ENCODE results near the gene RGP1. TPM values are rescaled to one million over a fixed set of nuclear protein-coding genes. Genes with fewer than 3 reads are reported as not detected.

The RGP1 gene
- total RNA-seq, 6 experiments from 2014 or later = 9.5 to 13.0 (median 11.4) TPM

DNA sequence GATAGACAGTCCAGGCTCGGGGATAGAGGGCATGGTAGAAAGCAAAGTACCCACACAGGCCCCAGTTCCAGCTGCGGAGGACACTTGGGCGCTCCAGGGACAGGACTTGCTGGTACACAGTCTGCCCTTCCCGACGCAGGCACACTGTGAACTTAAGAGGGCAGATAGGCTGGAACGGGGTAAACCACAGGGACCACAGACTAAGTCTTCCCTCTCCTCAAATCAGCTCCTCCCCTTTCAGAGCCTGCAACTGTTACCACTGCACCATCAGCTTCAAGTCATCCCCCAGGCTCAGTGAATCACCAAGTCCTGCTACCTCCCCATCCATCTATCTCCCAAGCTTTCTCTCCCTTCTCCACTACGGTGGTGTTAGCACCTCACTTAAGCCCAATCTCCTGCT lies 7.3 kb upstream of the RGP1 start:
- ATAC-seq (no peak), DNase-seq (peak in 1 of 3 donors; percentile 44)
- TF ChIP-seq POLR2A (IDR thresholded peaks at IDR 0.05) = no peak
- TF ChIP-seq, protein P1, sequence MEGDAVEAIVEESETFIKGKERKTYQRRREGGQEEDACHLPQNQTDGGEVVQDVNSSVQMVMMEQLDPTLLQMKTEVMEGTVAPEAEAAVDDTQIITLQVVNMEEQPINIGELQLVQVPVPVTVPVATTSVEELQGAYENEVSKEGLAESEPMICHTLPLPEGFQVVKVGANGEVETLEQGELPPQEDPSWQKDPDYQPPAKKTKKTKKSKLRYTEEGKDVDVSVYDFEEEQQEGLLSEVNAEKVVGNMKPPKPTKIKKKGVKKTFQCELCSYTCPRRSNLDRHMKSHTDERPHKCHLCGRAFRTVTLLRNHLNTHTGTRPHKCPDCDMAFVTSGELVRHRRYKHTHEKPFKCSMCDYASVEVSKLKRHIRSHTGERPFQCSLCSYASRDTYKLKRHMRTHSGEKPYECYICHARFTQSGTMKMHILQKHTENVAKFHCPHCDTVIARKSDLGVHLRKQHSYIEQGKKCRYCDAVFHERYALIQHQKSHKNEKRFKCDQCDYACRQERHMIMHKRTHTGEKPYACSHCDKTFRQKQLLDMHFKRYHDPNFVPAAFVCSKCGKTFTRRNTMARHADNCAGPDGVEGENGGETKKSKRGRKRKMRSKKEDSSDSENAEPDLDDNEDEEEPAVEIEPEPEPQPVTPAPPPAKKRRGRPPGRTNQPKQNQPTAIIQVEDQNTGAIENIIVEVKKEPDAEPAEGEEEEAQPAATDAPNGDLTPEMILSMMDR (IDR thresholded peaks at IDR 0.05) = no peak
- Histone ChIP-seq H3K4me3 (no peak overlapping the region), H3K9me3 (no peaks in the 10 kb centered on the region), H3K27me3 (no peaks in the 10 kb centered on the region), H3K4me1 (peaks cover 0 to 17% (median 5%) of the 10 kb centered on the region in 4 donors), H3K36me3 (peaks cover 8 to 75% (median 39%) of the 10 kb centered on the region in 4 donors), H3K27ac (no peak overlapping the region)
- intact Hi-C loops (cut with DNase I) = no loop called here
- 30% methylated on average over 4 of the region's 7 CpGs for WGBS (ENCODE audit: insufficient coverage, low coverage, low lambda C conversion rate, missing lambda C conversion rate)

- H3K36me3 ChIP-seq = peaks cover 8 to 58% (median 32%) of the 10 kb centered on the region in 4 donors
Observed at GRCh38 chr9:35743452-35743851, 5.6 kb upstream of the RGP1 start.

GRCh38 chr9:35743880-35744518 lies 5.1 kb upstream of the RGP1 start:
- intact Hi-C loops (cut with DNase I) = no loop called here
- ATAC-seq (no peak), DNase-seq (peak in 1 of 3 donors; percentile 30)
- H3K9me3 ChIP-seq = no peaks in the 10 kb centered on the region
- no peak for TF ChIP-seq POLR2A (IDR thresholded peaks at IDR 0.05)
- TF ChIP-seq, protein P1 (IDR thresholded peaks at IDR 0.05) = no peak
- H3K27me3 ChIP-seq = no peaks in the 10 kb centered on the region
- H3K36me3 ChIP-seq = peaks cover 8 to 53% (median 28%) of the 10 kb centered on the region in 4 donors
- no peak overlapping the region for H3K27ac ChIP-seq
- H3K4me3 ChIP-seq = no peak overlapping the region
- WGBS (ENCODE audit: insufficient coverage, low coverage, low lambda C conversion rate, missing lambda C conversion rate) = 79% methylated on average over 6 of the region's 8 CpGs
- H3K4me1 ChIP-seq = peaks cover 0 to 27% (median 10%) of the 10 kb centered on the region in 4 donors

More at GRCh38 chr9:35743452-35743851, 5.6 kb upstream of the RGP1 start:
- no peak for ATAC-seq
- intact Hi-C loops (cut with DNase I) = no loop called here
- WGBS (ENCODE audit: insufficient coverage, low coverage, low lambda C conversion rate, missing lambda C conversion rate) = 62% methylated on average over 2 of the region's 2 CpGs
- DNase-seq = peak in 1 of 3 donors; percentile 10
- no peak for TF ChIP-seq POLR2A (IDR thresholded peaks at IDR 0.05)
- TF ChIP-seq, protein P1 (IDR thresholded peaks at IDR 0.05) = no peak
- no peak overlapping the region for H3K4me3 ChIP-seq
- H3K27ac ChIP-seq = no peak overlapping the region
- H3K4me1 ChIP-seq = peaks cover 0 to 27% (median 10%) of the 10 kb centered on the region in 4 donors
- no peaks in the 10 kb centered on the region for H3K27me3 ChIP-seq
- no peaks in the 10 kb centered on the region for H3K9me3 ChIP-seq

GRCh38 chr9:35745569-35745968 lies 3.5 kb upstream of the RGP1 start:
- intact Hi-C loops (cut with DNase I) = no loop called here
- Histone ChIP-seq H3K4me1 (peaks cover 0 to 33% (median 15%) of the 10 kb centered on the region in 4 donors), H3K27me3 (no peaks in the 10 kb centered on the region), H3K9me3 (no peaks in the 10 kb centered on the region), H3K36me3 (peaks cover 7 to 40% (median 17%) of the 10 kb centered on the region in 4 donors), H3K4me3 (no peak overlapping the region), H3K27ac (no peak overlapping the region)
- WGBS (ENCODE audit: insufficient coverage, low coverage, low lambda C conversion rate, missing lambda C conversion rate) = 33% methylated on average over 1 of the region's 1 CpG
- TF ChIP-seq, protein P1 (IDR thresholded peaks at IDR 0.05) = no peak
- TF ChIP-seq POLR2A (IDR thresholded peaks at IDR 0.05) = no peak
- DNase-seq = peak in 1 of 3 donors; percentile 21
- ATAC-seq = no peak
